Fibroblast of lung (primary cell): ENCODE results near the gene PPM1E.

Source experiments
- EZH2 ChIP-seq: IDR thresholded peaks from 2 replicates; pipeline ENCODE4 v1.5.1; 2012; ENCODE audit warnings: low read length, control low read depth, mild to moderate bottlenecking; ENCODE audit errors: missing control alignments
- TF ChIP-seq, protein P1 (sequence below), 2 donors: IDR thresholded peaks in 1 of 2; conservative IDR thresholded peaks in 1 of 2; 1 replicate in 1 of 2; 2 replicates in 1 of 2; pipeline ENCODE4 v1.5.1; 2011 to 2012; ENCODE audit warnings: low read length in 2 of 2, control low read depth in 1 of 2, inconsistent platforms in 1 of 2, low read depth in 1 of 2, mild to moderate bottlenecking in 1 of 2

DNA sequence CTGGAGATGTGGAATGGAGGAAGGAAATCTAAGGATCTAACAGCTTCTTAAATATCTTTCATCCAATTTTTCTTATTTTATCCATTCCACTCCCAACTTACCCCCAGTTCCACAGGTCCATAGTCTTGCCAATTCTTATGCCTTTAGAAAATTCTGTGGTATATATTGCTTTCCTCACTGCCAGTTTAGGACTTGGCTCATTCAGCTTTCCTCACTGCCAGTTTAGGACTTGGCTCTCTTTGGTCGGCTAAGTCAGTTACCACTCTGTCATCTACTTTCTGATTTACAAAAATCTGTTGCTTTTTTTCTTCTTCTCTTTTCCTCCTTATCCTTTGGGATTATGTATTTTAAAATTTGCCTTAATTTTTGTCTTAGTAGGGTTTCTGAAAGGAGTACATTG is 128.5 kb downstream of the PPM1E start:
- TF ChIP-seq, protein P1, sequence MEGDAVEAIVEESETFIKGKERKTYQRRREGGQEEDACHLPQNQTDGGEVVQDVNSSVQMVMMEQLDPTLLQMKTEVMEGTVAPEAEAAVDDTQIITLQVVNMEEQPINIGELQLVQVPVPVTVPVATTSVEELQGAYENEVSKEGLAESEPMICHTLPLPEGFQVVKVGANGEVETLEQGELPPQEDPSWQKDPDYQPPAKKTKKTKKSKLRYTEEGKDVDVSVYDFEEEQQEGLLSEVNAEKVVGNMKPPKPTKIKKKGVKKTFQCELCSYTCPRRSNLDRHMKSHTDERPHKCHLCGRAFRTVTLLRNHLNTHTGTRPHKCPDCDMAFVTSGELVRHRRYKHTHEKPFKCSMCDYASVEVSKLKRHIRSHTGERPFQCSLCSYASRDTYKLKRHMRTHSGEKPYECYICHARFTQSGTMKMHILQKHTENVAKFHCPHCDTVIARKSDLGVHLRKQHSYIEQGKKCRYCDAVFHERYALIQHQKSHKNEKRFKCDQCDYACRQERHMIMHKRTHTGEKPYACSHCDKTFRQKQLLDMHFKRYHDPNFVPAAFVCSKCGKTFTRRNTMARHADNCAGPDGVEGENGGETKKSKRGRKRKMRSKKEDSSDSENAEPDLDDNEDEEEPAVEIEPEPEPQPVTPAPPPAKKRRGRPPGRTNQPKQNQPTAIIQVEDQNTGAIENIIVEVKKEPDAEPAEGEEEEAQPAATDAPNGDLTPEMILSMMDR (conservative IDR thresholded peaks at IDR 0.05 in 1 of 2, IDR thresholded peaks at IDR 0.05 in 1 of 2; ENCODE audit: low read depth in 1 of 2, low read length in 2 of 2) = no peak
- no peak for TF ChIP-seq EZH2
